H7 (cell line): ENCODE data around the gene EML5. TPM values are rescaled to one million over a fixed set of nuclear protein-coding genes. Genes with fewer than 3 reads are reported as not detected.

Source experiments
- DNase-seq: peaks from one replicate; pipeline ENCODE4 v3.0.0; 2012
- H3K27me3 ChIP-seq: 2 replicates; pipeline ENCODE4 v1.6.0; 2011; ENCODE audit warnings: mild to moderate bottlenecking, low read length; ENCODE audit not compliant: control insufficient read depth, insufficient read depth
- H3K36me3 ChIP-seq: replicated peaks from 2 replicates; pipeline ENCODE4 v1.5.1; 2011; ENCODE audit warnings: low read length; ENCODE audit not compliant: control insufficient read depth, insufficient read depth
- H3K4me3 ChIP-seq: 2 replicates; pipeline ENCODE4 v1.5.1; 2011; ENCODE audit warnings: low read depth, mild to moderate bottlenecking, control low read depth, low read length, moderate library complexity; ENCODE audit not compliant: insufficient read depth
- total RNA-seq: library from RNA; depleted of rRNA; stranded (reverse); fragments of >200 nt; shearing (Covaris generic); gene quantifications from 2 replicates; pipeline ENCODE4 v1.2.3, GENCODE V29; 2014

EML5 gene
- total RNA-seq, 1 experiment from 2014 or later: 0.38 TPM

DNA sequence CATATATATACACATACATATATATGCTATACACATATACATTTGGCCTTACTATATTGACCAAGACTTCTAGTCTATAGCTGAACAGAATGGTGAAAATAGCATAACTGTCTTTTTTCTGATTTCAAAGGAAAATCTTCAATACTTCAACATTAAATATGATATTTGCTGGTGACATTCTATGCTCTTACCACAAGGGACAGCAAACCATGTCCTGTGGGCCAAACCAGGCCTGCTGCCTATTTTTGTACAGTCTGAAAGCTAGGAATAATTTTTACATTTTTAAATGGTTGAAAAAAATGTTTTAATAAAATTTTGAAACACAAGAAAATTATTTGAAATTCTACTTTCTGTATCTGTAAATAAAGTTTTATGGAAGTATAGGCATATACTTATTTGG is 63.6 kb downstream of the EML5 start:
- no peaks in the 10 kb centered on the region for H3K36me3 ChIP-seq
- H3K4me3 ChIP-seq: no peak overlapping the region
- no peaks in the 10 kb centered on the region for H3K27me3 ChIP-seq
- DNase-seq: no peak

DNA sequence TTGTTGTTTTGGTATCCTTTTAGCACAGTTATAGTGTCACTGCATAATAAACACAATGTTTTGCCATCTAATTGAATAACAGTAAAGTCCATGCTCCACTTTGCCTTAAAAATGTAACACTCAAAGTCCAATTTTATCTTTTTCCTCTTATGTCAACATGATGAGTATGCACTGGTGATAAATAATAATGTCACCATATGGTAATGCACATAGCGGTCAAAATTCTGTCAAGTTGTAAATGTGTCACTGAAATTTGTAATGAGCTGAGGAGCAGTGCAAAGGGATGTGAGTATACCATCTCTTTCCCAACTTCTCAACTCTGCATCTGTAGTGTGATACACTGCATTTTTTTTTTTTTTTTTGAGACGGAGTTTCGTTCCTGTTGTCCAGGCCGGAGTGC is 65.7 kb downstream of the EML5 start:
- H3K27me3 ChIP-seq: no peaks in the 10 kb centered on the region
- H3K36me3 ChIP-seq: no peaks in the 10 kb centered on the region
- no peak overlapping the region for H3K4me3 ChIP-seq
- no peak for DNase-seq

DNA sequence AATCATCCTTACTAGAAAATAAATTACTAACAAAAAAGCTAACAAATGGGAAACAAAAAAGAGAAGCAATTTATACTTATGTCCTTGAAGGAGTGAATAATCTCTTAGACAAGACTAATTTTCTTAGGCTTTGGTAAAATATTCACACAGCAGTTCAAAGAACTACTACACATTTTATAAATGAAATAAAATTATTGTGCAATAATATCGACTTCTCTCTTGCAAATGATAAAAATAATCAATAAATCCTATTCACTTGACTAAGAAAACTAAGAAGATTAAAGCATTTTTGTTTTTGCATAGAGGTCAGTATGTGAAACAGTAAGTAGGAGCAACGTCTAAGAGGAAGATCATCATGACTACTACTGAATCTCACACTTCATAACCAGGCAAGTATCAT is 82.0 kb downstream of the EML5 start:
- Histone ChIP-seq H3K36me3 (no peaks in the 10 kb centered on the region), H3K27me3 (no peaks in the 10 kb centered on the region), H3K4me3 (no peak overlapping the region)
- no peak for DNase-seq

DNA sequence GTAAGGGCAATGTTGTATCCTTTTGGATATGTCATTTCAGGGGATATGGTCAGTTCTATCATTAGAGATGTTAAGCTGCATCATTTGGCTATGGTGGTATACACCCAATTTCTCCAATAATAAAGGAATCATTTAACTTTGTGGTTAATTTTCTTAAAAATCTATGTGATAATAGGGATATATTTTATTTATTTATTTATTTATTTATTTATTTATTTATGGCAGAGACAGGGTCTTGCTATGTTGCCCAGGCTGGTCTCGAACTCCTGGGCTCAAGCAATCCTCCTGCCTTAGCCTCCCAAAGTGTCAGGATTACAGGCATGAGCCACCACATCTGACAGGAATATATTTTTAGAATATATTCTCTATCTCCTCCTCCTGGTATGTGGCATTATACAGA is 85.7 kb downstream of the EML5 start:
- Histone ChIP-seq H3K27me3 (no peaks in the 10 kb centered on the region), H3K4me3 (no peak overlapping the region), H3K36me3 (no peaks in the 10 kb centered on the region)
- no peak for DNase-seq

DNA sequence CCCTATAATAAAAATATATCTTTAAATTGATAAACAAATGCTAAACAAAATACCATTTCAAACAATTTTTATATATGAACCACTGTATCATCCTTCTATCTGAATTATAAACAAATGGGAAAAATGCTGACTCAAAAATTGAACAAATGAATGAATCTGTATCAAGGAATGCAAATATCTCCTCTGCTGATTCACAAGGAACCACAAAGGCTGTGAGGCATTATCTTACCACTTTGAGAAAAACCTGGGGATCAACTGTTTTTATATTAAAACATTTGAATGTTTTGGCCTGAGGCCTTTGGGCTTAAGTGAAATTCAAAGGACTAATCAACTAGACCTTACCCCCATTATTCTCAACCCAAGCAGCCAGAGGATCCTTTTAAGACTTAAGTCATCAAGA is 86.3 kb downstream of the EML5 start:
- no peak for DNase-seq
- Histone ChIP-seq H3K27me3 (no peaks in the 10 kb centered on the region), H3K36me3 (no peaks in the 10 kb centered on the region), H3K4me3 (no peak overlapping the region)

DNA sequence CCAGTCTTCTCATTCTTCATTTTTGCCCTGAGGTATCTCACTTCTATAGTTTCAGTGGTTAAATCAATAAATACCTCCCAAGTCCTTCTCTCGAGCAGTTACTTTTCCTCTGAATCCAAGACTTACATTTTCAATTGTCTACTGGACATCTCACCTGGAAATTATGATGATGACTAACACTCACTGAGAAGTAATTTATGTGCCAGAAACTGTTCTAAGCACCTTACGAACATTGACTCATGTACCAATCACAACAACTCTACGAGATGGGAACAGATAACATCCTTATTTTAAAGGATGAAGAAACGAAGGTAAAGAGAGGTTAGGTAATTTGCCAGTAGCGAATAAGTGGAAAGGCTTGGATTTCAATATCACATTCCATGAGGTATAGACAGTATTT is 94.1 kb downstream of the EML5 start:
- no peak overlapping the region for H3K4me3 ChIP-seq
- H3K36me3 ChIP-seq: no peaks in the 10 kb centered on the region
- H3K27me3 ChIP-seq: no peaks in the 10 kb centered on the region
- DNase-seq: no peak

DNA sequence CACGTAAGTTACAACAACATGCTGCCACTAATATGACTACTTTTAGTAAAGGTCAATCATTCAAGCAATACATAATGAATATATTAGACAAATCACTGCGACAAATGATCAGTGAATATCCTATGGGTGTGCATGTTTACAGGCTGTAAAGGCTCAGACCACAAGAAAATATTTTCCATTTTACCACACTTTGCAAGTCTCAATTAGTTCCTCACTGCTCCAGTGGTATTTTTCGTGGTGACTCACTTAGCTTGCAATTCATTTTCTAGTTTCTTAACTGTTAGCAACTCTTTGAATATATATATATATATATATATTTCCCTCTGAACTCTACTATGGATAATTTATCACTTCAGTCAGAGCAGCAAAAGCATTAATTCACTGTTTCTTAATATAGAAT is 96.9 kb downstream of the EML5 start:
- Histone ChIP-seq H3K4me3 (no peak overlapping the region), H3K27me3 (no peaks in the 10 kb centered on the region), H3K36me3 (no peaks in the 10 kb centered on the region)
- DNase-seq: no peak

DNA sequence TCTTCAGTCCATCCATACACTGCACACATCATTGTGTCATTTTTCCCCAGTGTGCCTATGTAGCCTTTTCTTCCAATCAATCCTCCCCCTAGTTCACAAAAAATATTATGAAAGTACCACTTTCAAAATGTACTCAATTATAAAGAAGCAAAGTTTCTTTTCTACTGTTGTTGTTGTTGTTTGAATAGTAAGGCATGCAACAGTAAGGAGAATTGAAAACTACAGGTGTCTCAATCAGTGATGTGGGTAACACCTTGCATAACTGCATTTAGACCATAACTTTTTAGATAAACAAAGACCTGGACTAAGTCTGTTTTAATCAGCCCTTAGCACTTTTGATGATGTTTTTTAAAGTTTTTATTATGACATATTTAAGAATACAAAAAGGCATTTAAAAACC is 104.4 kb downstream of the EML5 start:
- Histone ChIP-seq H3K27me3 (no peaks in the 10 kb centered on the region), H3K36me3 (no peaks in the 10 kb centered on the region), H3K4me3 (no peak overlapping the region)
- DNase-seq: no peak

DNA sequence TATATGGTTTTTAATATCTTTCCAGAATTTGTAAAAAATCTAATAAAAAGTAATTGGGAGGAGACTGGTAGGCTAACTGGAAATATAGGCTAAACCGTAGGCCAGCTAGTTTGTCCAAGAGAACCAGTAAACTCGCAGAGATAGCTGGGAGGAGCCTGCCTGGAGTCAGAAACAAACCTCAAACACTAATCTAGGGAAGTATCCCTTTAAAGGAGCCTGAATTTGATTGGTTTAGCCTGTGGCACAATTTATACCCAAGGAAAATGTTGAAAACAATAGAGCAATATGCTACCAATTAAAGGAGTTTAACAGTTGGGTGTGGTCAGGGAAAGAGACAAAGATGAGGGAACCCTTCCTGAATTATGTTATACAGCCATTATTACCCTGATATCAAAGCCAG is 109.6 kb downstream of the EML5 start:
- no peaks in the 10 kb centered on the region for H3K27me3 ChIP-seq
- no peak for DNase-seq
- H3K36me3 ChIP-seq: no peaks in the 10 kb centered on the region
- H3K4me3 ChIP-seq: no peak overlapping the region

DNA sequence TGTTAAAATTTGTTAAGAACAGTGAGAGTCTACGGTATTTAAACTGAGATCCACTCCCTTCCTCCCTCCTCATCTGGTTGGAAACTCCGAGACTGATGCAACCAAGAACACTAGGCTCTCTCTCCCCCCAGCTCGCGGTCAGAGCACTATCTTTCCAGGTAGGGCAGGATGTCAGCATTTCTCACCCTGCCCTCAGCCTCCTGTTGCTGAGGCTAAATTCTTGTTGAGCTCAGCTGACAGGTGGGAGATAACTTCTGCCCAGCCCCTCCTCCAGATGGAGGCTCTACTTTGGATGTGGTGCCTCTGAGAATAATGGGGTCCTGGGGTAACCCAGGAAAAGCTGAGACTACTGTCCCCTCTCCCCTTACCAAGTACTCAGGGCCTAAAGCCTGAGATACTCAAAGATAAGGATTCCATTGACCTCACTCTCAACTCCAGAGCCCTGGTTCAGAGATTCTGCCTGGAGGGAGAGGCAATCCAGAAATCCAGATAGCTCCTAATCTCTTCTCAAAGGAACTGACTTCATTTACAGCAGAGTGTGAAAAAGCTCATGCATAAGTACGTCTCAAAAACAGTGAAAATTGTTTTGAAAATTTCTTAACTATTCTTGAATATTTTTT is 110.1 kb downstream of the EML5 start:
- DNase-seq: peak; percentile 47
- no peak overlapping the region for H3K4me3 ChIP-seq
- no peaks in the 10 kb centered on the region for H3K27me3 ChIP-seq
- no peaks in the 10 kb centered on the region for H3K36me3 ChIP-seq

DNA sequence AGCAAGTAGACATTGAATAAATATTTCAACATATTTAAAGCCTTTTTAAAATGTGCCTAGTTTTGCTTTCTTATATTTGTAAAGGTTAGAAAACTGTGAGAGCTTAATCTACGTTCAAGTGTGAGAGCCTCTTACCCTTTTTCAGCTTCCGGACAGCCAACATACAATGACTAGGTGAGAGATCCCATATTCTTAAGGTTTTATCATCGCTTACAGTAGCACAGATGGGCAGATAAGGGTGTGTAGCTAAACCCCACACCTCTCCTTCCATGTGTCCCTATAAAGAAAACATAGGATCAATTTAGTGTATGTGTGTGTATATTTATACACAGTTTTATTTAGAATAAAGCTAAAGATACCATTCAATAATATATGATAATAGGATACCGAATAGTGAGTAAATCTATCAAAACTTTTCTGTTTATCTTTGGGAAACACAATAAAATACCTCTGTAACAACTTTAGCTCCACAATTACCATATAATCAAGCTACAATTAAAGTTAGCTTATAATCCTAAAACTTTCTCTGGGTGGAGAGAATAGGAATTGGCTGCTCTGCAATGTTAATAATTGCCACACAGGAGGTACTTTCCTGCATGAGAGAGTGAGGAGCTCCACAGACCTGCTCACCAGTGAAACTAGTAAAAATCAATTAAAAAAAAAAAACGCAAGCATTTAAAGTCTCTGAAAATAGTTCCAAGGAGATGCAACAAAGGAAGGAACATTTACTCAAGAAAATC is 110.8 kb downstream of the EML5 start:
- DNase-seq: no peak
- no peaks in the 10 kb centered on the region for H3K27me3 ChIP-seq
- H3K36me3 ChIP-seq: no peaks in the 10 kb centered on the region
- H3K4me3 ChIP-seq: no peak overlapping the region

DNA sequence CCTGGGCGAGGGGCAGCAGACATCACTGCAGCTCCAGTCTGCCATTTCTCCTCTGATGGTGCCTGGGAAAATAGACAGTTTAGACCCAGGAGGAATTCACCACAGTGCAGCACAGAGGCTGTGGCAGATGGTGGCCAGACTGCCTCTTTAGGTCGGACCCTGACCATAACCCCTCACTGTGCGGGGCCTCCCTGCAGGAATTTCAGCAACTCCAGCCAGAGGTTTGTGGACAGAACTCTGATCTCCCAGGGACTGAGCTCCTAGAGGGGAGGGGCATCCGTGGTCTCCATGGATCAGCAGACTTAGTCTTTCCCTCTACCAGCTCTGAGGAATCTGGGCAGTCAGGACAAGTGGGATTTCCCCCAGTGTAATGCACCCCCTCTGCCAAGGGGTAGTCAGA is 123.4 kb downstream of the EML5 start:
- H3K27me3 ChIP-seq: no peaks in the 10 kb centered on the region
- H3K36me3 ChIP-seq: no peaks in the 10 kb centered on the region
- no peak overlapping the region for H3K4me3 ChIP-seq
- DNase-seq: no peak

DNA sequence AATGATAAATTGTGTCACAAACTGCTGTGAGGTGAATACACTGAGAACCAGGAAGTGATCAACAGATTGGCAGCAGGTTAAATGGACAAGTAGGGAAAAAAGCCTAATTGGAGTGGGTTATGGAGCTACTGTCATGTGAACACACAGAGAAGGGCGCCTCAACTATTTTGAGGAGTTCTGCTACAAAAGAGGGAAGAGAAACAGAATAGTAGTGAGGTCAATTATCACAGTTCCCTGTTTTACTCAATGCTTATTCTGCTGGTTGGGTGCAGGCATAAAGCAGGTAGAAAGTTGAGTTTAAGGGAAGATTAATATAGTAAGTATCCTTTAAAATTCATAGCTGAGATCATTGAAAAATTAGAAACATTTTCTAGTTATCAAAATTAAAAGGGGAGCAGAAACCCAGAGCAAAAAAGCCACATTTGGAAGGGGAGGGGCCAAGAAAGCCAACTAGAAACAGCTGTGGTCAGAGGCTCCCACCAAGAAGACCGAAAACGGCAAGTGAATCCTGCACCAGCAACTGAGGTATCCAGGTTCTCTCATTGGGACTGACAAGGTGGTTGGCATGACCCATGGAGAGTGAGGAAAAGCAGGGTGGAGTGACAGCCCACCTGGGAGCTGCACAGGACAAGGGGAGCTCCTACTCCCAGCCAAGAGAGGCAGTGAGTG is 124.2 kb downstream of the EML5 start:
- Histone ChIP-seq H3K27me3 (no peaks in the 10 kb centered on the region), H3K36me3 (no peaks in the 10 kb centered on the region), H3K4me3 (no peak overlapping the region)
- no peak for DNase-seq

DNA sequence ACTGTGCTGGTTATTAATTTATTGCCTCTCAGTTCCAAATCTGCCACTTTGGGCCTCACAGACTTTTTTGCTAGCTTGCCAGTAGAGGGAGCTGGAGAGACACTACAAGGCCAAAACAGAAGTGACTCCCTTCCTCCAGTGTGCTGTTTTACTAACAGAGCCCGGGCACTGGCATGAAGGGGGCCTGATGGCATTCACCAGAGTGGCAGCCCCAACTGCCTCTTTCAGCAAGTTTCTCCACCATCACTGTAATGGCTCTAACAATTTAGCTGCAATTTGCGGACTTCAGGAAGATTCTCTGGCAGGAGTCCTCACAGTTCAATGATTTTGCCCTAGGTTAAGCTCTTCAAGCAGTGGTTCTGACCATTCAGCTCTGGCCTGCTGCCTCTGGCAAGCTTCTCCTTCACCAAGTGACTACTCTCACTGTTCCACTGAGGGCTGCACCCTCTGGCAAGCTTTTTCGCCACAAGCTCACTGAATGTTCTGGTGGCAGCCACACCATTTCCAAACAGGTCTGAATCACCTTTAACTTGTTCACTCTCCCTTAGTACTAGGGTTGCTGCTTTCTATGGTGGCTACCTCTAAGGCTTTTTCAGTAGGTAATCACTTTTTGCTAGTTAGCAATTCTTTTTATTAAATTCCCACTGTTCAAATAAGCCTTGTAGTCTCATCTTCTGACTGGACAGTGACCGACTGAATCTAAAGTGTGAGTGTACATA is 125.0 kb downstream of the EML5 start:
- H3K36me3 ChIP-seq: no peaks in the 10 kb centered on the region
- H3K4me3 ChIP-seq: no peak overlapping the region
- H3K27me3 ChIP-seq: no peaks in the 10 kb centered on the region
- DNase-seq: peak; percentile 43

DNA sequence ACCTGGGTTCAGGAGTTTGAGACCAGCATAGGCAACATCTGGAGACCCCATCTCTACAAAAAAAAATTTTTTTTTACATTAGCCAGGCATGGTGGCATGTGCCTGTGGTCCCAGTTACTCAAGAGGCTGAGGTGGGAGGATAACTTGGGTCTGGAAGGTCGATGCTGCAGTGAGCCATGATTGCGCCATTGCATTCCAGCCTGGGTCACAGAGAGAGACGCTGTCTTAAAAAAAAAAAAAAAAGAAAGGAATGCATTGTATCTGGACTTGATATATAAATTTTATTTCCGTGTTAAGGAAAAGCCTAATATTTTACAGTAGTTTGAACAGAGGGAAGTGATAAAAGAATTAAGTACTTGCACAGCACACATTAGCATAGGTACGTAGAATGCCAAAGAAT is 132.7 kb downstream of the EML5 start:
- no peaks in the 10 kb centered on the region for H3K36me3 ChIP-seq
- no peak overlapping the region for H3K4me3 ChIP-seq
- H3K27me3 ChIP-seq: no peaks in the 10 kb centered on the region
- DNase-seq: no peak
